Stimulated activated naive CD8-positive, alpha-beta T cell treated with anti-CD3 and anti-CD28 coated beads, Interleukin-15, Interleukin-2, amounts not matched to agents 100 ng/mL and 50 ng/mL, for 24 hours (primary cell): ENCODE results near the gene SLIT1.

ENCODE experiments used
- H3K27ac Mint-ChIP-seq: one replicate; pipeline ENCODE4 v1.8.0; 2021; ENCODE audit warnings: mild to moderate bottlenecking, mixed read lengths
- H3K27me3 Mint-ChIP-seq: one replicate; pipeline ENCODE4 v1.8.0; 2021; ENCODE audit warnings: mixed read lengths
- H3K36me3 Mint-ChIP-seq: one replicate; pipeline ENCODE4 v1.8.0; 2021; ENCODE audit warnings: low read depth, mixed read lengths
- H3K4me1 Mint-ChIP-seq: one replicate; pipeline ENCODE4 v1.8.0; 2021; ENCODE audit warnings: low read depth, mixed read lengths
- H3K4me3 Mint-ChIP-seq: one replicate; pipeline ENCODE4 v1.8.0; 2021; ENCODE audit warnings: mild to moderate bottlenecking, mixed read lengths
- H3K9me3 Mint-ChIP-seq: one replicate; pipeline ENCODE4 v1.8.0; 2021; ENCODE audit warnings: mixed read lengths

The SLIT1 gene

GRCh38 chr10:97129666-97130065, 56.1 kb downstream of the SLIT1 start:
- Mint-ChIP-seq H3K36me3 (no peaks in the 10 kb centered on the region), H3K4me1 (no peaks in the 10 kb centered on the region), H3K27me3 (peaks cover 9% of the 10 kb centered on the region), H3K4me3 (no peak overlapping the region), H3K27ac (no peak overlapping the region), H3K9me3 (no peaks in the 10 kb centered on the region)

- H3K9me3 Mint-ChIP-seq, result no peaks in the 10 kb centered on the region
- H3K27me3 Mint-ChIP-seq, result peaks cover 9% of the 10 kb centered on the region
- no peak overlapping the region for H3K27ac Mint-ChIP-seq
- H3K4me1 Mint-ChIP-seq, result no peaks in the 10 kb centered on the region
- H3K36me3 Mint-ChIP-seq, result no peaks in the 10 kb centered on the region
- H3K4me3 Mint-ChIP-seq, result no peak overlapping the region
Measured at GRCh38 chr10:97128516-97129154, 57.1 kb downstream of the SLIT1 start.

GRCh38 chr10:97128039-97128492, 57.7 kb downstream of the SLIT1 start:
- H3K9me3 Mint-ChIP-seq, result no peaks in the 10 kb centered on the region
- no peak overlapping the region for H3K4me3 Mint-ChIP-seq
- no peak overlapping the region for H3K27ac Mint-ChIP-seq
- H3K4me1 Mint-ChIP-seq, result no peaks in the 10 kb centered on the region
- H3K27me3 Mint-ChIP-seq, result peaks cover 9% of the 10 kb centered on the region
- H3K36me3 Mint-ChIP-seq, result no peaks in the 10 kb centered on the region

DNA sequence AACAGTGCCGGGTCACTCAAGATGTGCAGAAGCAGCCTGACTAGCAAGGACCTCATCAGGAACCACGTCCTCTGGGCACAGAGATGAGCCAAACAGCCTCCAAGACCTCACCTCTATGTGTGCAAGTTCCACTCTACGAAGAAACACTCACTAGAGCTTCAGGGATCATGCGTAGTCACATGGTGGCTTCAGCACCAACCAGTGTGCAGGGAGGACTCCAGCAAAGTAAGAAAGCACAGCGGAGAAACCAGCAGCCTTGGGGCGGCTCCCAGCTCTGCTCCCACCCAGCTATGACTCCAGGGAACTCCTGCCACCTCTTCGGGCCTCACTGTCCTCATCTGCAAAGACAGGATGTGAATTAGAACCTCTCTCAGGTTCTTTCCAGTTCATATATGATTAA, 58.2 kb downstream of the SLIT1 start:
- H3K27me3 Mint-ChIP-seq, result peaks cover 9% of the 10 kb centered on the region

GRCh38 chr10:97124211-97124610, 61.5 kb downstream of the SLIT1 start:
- Mint-ChIP-seq H3K27ac (no peak overlapping the region), H3K4me1 (no peaks in the 10 kb centered on the region), H3K36me3 (no peaks in the 10 kb centered on the region), H3K27me3 (peaks cover 9% of the 10 kb centered on the region), H3K9me3 (no peaks in the 10 kb centered on the region), H3K4me3 (no peak overlapping the region)

More for the DNA sequence above, 58.2 kb downstream of the SLIT1 start:
- Mint-ChIP-seq H3K9me3 (no peaks in the 10 kb centered on the region), H3K4me3 (no peak overlapping the region), H3K27ac (no peak overlapping the region), H3K36me3 (no peaks in the 10 kb centered on the region), H3K4me1 (no peaks in the 10 kb centered on the region)

- H3K27ac Mint-ChIP-seq, result no peak overlapping the region
- H3K4me3 Mint-ChIP-seq, result no peak overlapping the region
Measured at GRCh38 chr10:97123765-97124164, 62.0 kb downstream of the SLIT1 start.

DNA sequence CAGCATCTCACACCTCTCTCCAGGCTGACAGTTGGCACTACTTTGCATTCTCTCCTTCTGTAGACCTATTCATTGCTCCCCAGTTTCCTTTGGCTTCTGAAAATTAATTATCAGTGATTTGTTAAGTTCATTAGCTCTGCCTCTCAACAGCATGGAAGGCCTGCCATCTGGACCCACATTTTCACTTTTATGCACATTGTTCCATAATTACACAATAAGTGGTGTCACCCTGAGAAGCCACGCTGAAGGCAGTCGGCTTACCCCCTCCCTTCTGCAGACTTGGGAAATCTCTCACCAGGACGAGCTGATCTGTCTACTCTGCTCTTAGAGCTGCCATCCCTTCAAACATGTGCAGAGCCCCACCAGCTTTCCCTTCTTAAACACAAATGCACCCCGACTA, 64.7 kb downstream of the SLIT1 start:
- H3K27me3 Mint-ChIP-seq, result peaks cover 16% of the 10 kb centered on the region
- no peak overlapping the region for H3K4me3 Mint-ChIP-seq

More at GRCh38 chr10:97123765-97124164, 62.0 kb downstream of the SLIT1 start:
- no peaks in the 10 kb centered on the region for H3K4me1 Mint-ChIP-seq
- H3K36me3 Mint-ChIP-seq, result no peaks in the 10 kb centered on the region
- H3K27me3 Mint-ChIP-seq, result peaks cover 11% of the 10 kb centered on the region
- H3K9me3 Mint-ChIP-seq, result no peaks in the 10 kb centered on the region

GRCh38 chr10:97120370-97120769, 65.4 kb downstream of the SLIT1 start:
- Mint-ChIP-seq H3K36me3 (no peaks in the 10 kb centered on the region), H3K9me3 (no peaks in the 10 kb centered on the region), H3K27ac (no peak overlapping the region), H3K27me3 (peaks cover 19% of the 10 kb centered on the region), H3K4me1 (no peaks in the 10 kb centered on the region), H3K4me3 (no peak overlapping the region)

More for the DNA sequence above, 64.7 kb downstream of the SLIT1 start:
- H3K4me1 Mint-ChIP-seq, result no peaks in the 10 kb centered on the region
- H3K27ac Mint-ChIP-seq, result no peak overlapping the region
- no peaks in the 10 kb centered on the region for H3K36me3 Mint-ChIP-seq
- H3K9me3 Mint-ChIP-seq, result no peaks in the 10 kb centered on the region

DNA sequence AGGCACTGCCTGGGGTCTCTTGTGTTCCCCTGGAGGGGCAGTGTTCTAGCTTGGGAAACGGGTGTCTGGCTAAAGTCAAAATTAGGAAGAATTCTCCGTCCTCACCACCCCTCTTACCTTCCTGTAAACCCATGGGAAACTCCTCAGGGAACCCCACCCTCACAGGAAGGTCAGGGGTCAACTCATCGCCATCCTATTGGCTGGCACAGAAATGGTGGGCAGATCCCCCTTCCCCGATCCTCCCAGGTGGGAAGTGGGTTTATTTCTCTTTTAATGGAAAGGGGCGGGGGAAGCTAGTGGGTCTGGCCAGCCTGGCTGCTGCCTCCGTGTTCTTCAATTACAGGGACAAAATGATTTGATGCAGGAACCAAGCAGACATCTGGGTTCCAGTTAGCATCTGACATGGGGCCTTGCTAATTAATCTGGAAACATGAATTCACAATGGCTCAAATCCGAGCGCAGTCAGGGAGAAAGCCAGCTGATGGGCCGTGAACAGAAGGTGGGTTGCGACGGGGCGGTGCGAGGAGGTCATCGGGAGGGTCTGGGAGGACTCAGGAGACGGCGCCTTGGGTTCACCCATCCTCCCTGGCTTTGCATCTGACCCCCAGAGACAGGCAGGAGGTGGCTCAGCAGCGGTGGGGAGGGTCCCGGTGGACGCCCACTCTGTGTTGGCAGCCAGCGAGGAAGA, 66.6 kb downstream of the SLIT1 start:
- peaks cover 19% of the 10 kb centered on the region for H3K27me3 Mint-ChIP-seq

DNA sequence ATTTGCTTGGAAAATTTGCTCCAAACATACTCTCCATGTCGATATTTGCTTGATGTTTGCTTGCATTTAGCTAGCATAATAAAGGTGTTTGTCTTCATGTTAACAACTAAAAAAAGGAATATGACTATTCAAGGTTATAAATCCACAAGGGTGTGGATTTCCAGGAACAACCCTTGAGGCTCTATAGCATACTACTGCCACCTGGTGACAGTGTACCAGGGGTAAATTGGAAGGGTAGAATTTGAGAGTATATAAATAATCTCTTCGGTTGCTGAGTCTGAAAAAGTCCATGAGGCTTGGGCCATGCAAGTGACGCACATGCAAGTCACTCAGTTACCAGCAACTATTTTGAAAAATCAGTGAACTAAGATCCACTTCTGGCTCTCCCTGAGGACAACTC, 68.4 kb downstream of the SLIT1 start:
- no peaks in the 10 kb centered on the region for H3K9me3 Mint-ChIP-seq
- H3K27ac Mint-ChIP-seq, result no peak overlapping the region
- H3K36me3 Mint-ChIP-seq, result no peaks in the 10 kb centered on the region
- H3K4me1 Mint-ChIP-seq, result no peaks in the 10 kb centered on the region
- no peak overlapping the region for H3K4me3 Mint-ChIP-seq
- peaks cover 19% of the 10 kb centered on the region for H3K27me3 Mint-ChIP-seq

More for the DNA sequence above, 66.6 kb downstream of the SLIT1 start:
- H3K27ac Mint-ChIP-seq, result no peak overlapping the region
- no peaks in the 10 kb centered on the region for H3K9me3 Mint-ChIP-seq
- no peak overlapping the region for H3K4me3 Mint-ChIP-seq
- no peaks in the 10 kb centered on the region for H3K36me3 Mint-ChIP-seq
- H3K4me1 Mint-ChIP-seq, result no peaks in the 10 kb centered on the region

- H3K27me3 Mint-ChIP-seq, result peaks cover 19% of the 10 kb centered on the region
- H3K36me3 Mint-ChIP-seq, result no peaks in the 10 kb centered on the region
- H3K27ac Mint-ChIP-seq, result no peak overlapping the region
- no peaks in the 10 kb centered on the region for H3K9me3 Mint-ChIP-seq
- no peak overlapping the region for H3K4me3 Mint-ChIP-seq
- H3K4me1 Mint-ChIP-seq, result no peaks in the 10 kb centered on the region
Measured at GRCh38 chr10:97116462-97117162, 69.1 kb downstream of the SLIT1 start.

DNA sequence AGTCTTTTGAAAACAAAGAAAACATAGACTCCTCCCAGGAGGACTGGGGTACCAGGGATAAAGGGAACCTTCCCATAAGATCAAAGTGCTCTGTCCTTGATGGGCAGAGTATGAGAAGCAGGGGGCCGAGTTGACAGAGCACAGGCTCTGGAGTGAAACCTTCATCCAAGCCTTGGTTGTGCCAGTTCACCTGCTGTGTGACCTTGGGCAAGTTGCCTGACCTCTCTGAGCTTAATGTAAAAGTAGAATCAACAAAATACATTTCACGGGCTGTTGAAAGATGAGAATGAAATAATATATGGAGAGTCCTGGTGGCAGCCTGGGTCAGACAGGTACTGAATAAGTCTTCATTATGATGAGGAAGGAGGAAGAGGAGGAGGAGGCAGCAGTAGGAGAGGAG, 69.9 kb downstream of the SLIT1 start:
- no peaks in the 10 kb centered on the region for H3K9me3 Mint-ChIP-seq
- no peak overlapping the region for H3K4me3 Mint-ChIP-seq
- no peak overlapping the region for H3K27ac Mint-ChIP-seq
- peaks cover 13% of the 10 kb centered on the region for H3K27me3 Mint-ChIP-seq
- H3K4me1 Mint-ChIP-seq, result no peaks in the 10 kb centered on the region
- H3K36me3 Mint-ChIP-seq, result no peaks in the 10 kb centered on the region

GRCh38 chr10:97111615-97112014, 74.1 kb downstream of the SLIT1 start:
- H3K4me3 Mint-ChIP-seq, result no peak overlapping the region
- H3K36me3 Mint-ChIP-seq, result no peaks in the 10 kb centered on the region
- no peaks in the 10 kb centered on the region for H3K9me3 Mint-ChIP-seq
- peaks cover 15% of the 10 kb centered on the region for H3K27me3 Mint-ChIP-seq
- no peak overlapping the region for H3K27ac Mint-ChIP-seq
- H3K4me1 Mint-ChIP-seq, result no peaks in the 10 kb centered on the region

DNA sequence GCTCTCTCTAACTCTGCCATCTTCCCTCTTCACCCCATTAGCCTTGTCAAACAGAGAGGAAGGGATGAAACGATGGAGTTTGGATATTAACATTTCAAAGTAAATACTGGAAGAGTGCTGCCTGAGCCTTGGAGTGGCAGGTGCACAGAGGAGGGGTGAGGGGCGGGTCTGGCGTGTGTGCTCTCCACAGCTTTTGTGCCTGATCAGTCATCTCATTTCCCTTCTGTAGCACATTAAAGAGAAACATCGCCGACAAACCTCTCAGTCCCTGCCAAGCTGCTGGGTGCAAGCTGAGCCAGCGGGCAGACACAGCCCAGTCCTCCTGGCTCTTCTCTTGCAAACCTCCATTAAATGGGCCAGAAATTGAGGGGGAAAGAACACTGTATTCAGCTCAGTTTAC, 76.2 kb downstream of the SLIT1 start:
- H3K4me3 Mint-ChIP-seq, result no peak overlapping the region
- H3K27me3 Mint-ChIP-seq, result peaks cover 11% of the 10 kb centered on the region
- H3K36me3 Mint-ChIP-seq, result no peaks in the 10 kb centered on the region
- no peaks in the 10 kb centered on the region for H3K9me3 Mint-ChIP-seq
- no peaks in the 10 kb centered on the region for H3K4me1 Mint-ChIP-seq
- no peak overlapping the region for H3K27ac Mint-ChIP-seq

GRCh38 chr10:97107551-97107950, 78.2 kb downstream of the SLIT1 start:
- no peak overlapping the region for H3K27ac Mint-ChIP-seq
- peaks cover 18% of the 10 kb centered on the region for H3K27me3 Mint-ChIP-seq
- no peaks in the 10 kb centered on the region for H3K9me3 Mint-ChIP-seq

More at GRCh38 chr10:97107551-97107950, 78.2 kb downstream of the SLIT1 start:
- Mint-ChIP-seq H3K36me3 (no peaks in the 10 kb centered on the region), H3K4me1 (no peaks in the 10 kb centered on the region), H3K4me3 (no peak overlapping the region)
